HK-2 (cell line): ENCODE results near the gene DNAH17.

Source experiments
- DNase-seq: peaks from one replicate; pipeline ENCODE4 v3.0.0-alpha.2; 2018; ENCODE audit not compliant: unreplicated experiment

DNAH17 gene

GRCh38 chr17:78411241-78411857 is 165.8 kb downstream of the DNAH17 start:
- no peak for DNase-seq

- no peak for DNase-seq
These were observed 167.8 kb downstream of the DNAH17 start for GRCh38 chr17:78409191-78409928.

- no peak for DNase-seq
These were observed 168.6 kb downstream of the DNAH17 start for GRCh38 chr17:78408476-78409050.

- DNase-seq = no peak
These were observed 169.7 kb downstream of the DNAH17 start for GRCh38 chr17:78407387-78408000.

GRCh38 chr17:78406920-78407319 is 170.3 kb downstream of the DNAH17 start:
- DNase-seq = no peak

- DNase-seq = no peak
These were observed 170.8 kb downstream of the DNAH17 start for GRCh38 chr17:78406396-78406795.

GRCh38 chr17:78403822-78404221 is 173.4 kb downstream of the DNAH17 start:
- DNase-seq = no peak

GRCh38 chr17:78401891-78402290 is 175.3 kb downstream of the DNAH17 start:
- DNase-seq = no peak

GRCh38 chr17:78401246-78401645 is 175.9 kb downstream of the DNAH17 start:
- no peak for DNase-seq

- DNase-seq = peak; percentile 61
These were observed 176.5 kb downstream of the DNAH17 start for GRCh38 chr17:78400581-78401240.

GRCh38 chr17:78399693-78400144 is 177.5 kb downstream of the DNAH17 start:
- DNase-seq = no peak

GRCh38 chr17:78399028-78399692 is 178.0 kb downstream of the DNAH17 start:
- no peak for DNase-seq

GRCh38 chr17:78398390-78398789 is 178.8 kb downstream of the DNAH17 start:
- DNase-seq = no peak

GRCh38 chr17:78397681-78398101 is 179.5 kb downstream of the DNAH17 start:
- DNase-seq = no peak

- DNase-seq = no peak
These were observed 180.5 kb downstream of the DNAH17 start for GRCh38 chr17:78396441-78397337.

- no peak for DNase-seq
These were observed 182.0 kb downstream of the DNAH17 start for GRCh38 chr17:78395155-78395554.

- DNase-seq = no peak
These were observed 183.0 kb downstream of the DNAH17 start for GRCh38 chr17:78394209-78394608.

GRCh38 chr17:78393575-78393974 is 183.6 kb downstream of the DNAH17 start:
- no peak for DNase-seq

GRCh38 chr17:78392295-78392694 is 184.9 kb downstream of the DNAH17 start:
- DNase-seq = no peak

- DNase-seq = no peak
These were observed 185.4 kb downstream of the DNAH17 start for GRCh38 chr17:78391843-78392242.

- no peak for DNase-seq
These were observed 186.2 kb downstream of the DNAH17 start for GRCh38 chr17:78391051-78391431.
